Activated naive CD4-positive, alpha-beta T cell treated with anti-CD3 and anti-CD28 coated beads, Interleukin-2, amount 10 ng/mL, durations not matched to agents 7 days and 5 days (primary cell): ENCODE data around the gene ERMP1.
A peak's percentile ranks its signal among the peaks of the same experiment; 100 is the strongest.
"Not testable (repeated sequence)": the region's sequence is repeated elsewhere in the genome, so short reads cannot be mapped to it uniquely, and the experiment has no call there.

Experiments used
- CTCF ChIA-PET: fragments of 350-600 bp; sonication (Branson Sonifier 250); formaldehyde crosslinking; loops from one replicate; lab custom pipeline; 2021; ENCODE audit warnings: antibody characterized with exemption; lab: Charles Lee
- DNase-seq: peaks from one replicate; pipeline ENCODE4 v3.0.0-alpha.2; 2020
- H3K27ac Mint-ChIP-seq: one replicate; pipeline ENCODE4 v1.8.0; 2021; ENCODE audit warnings: mild to moderate bottlenecking, moderate library complexity, mixed read lengths
- H3K27me3 Mint-ChIP-seq: one replicate; pipeline ENCODE4 v1.8.0; 2021; ENCODE audit warnings: mild to moderate bottlenecking, mixed read lengths
- H3K36me3 Mint-ChIP-seq: one replicate; pipeline ENCODE4 v1.8.0; 2021; ENCODE audit warnings: mixed read lengths
- H3K4me1 Mint-ChIP-seq: one replicate; pipeline ENCODE4 v1.8.0; 2021; ENCODE audit warnings: mixed read lengths
- H3K4me3 Mint-ChIP-seq: one replicate; pipeline ENCODE4 v1.8.0; 2021; ENCODE audit warnings: mild to moderate bottlenecking, moderate library complexity, mixed read lengths
- H3K9me3 Mint-ChIP-seq: one replicate; pipeline ENCODE4 v1.8.0; 2021; ENCODE audit warnings: mixed read lengths

Gene ERMP1

GRCh38 chr9:5832071-5832537 is 813 bp downstream of the ERMP1 start:
- DNase-seq: no peak
- Mint-ChIP-seq H3K27ac (peak overlapping the region; percentile 86), H3K4me1 (peaks cover 46% of the 10 kb centered on the region), H3K4me3 (peak overlapping the region; percentile 93), H3K27me3 (peaks cover 9% of the 10 kb centered on the region), H3K9me3 (no peaks in the 10 kb centered on the region), H3K36me3 (peaks cover 39% of the 10 kb centered on the region)
- CTCF ChIA-PET: interaction anchor here (0.9 to 4.4 kb wide), 10 partner anchors 11 to 68 kb away, joined by 3 to 22 read pairs (median 5); no protein-coding TSS in a partner anchor

GRCh38 chr9:5825895-5826622 is 6.9 kb downstream of the ERMP1 start:
- Mint-ChIP-seq H3K4me1 (peaks cover 36% of the 10 kb centered on the region), H3K27ac (no peak overlapping the region), H3K9me3 (no peaks in the 10 kb centered on the region), H3K4me3 (no peak overlapping the region), H3K27me3 (no peaks in the 10 kb centered on the region), H3K36me3 (peaks cover 59% of the 10 kb centered on the region)
- no peak for DNase-seq
- CTCF ChIA-PET: no interaction called here

DNA sequence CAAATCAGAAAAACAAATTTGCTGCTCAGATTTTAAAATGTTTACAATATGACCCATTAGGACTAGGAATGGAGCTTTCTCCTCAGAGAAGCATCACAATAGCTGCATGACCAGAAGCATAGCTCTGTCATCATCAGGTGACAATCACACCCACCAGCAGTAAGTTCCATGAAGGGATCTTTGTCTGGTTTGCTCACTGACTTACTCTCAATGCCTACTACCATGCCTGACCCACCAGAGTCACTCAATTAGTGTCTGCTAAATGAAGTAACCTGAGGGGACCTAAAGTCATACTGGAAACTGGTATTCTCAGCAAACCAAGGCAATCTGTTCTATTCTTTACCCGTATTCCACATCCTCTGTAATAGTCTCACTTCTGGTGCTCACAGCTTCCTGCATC is 7.7 kb downstream of the ERMP1 start:
- H3K27ac Mint-ChIP-seq: no peak overlapping the region

DNA sequence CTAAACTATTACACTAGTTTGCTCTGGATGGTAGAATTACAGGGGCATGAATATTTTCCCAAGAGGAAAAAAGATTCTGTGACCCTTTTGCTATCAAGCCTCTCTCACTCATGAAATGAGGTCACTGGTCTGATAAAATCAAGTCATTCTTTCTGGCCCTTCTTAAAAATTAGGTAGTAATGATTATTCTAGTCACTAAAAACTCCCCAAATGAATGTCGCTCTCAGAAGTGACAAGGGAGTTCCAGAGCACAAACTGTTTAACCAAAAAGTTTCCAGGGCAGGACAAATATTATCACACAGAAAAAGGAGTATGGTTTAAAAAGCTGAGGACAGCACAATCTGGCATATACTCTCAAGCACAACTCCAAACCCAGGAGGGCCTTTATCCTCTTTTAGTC is 12.5 kb downstream of the ERMP1 start:
- no peak for DNase-seq
- no peak overlapping the region for H3K4me3 Mint-ChIP-seq
- H3K27me3 Mint-ChIP-seq: no peaks in the 10 kb centered on the region
- peak overlapping the region; percentile 26 for H3K27ac Mint-ChIP-seq
- CTCF ChIA-PET: interaction anchor here (0.6 to 0.8 kb wide), 3 partner anchors 10 to 326 kb away, joined by 3 to 4 read pairs (median 3); no protein-coding TSS in a partner anchor
- peaks cover 45% of the 10 kb centered on the region for H3K36me3 Mint-ChIP-seq
- H3K9me3 Mint-ChIP-seq: no peaks in the 10 kb centered on the region
- peaks cover 10% of the 10 kb centered on the region for H3K4me1 Mint-ChIP-seq

More for the DNA sequence above, 7.7 kb downstream of the ERMP1 start:
- CTCF ChIA-PET: no interaction called here
- no peak for DNase-seq
- Mint-ChIP-seq H3K36me3 (peaks cover 60% of the 10 kb centered on the region), H3K9me3 (no peaks in the 10 kb centered on the region), H3K4me3 (no peak overlapping the region), H3K4me1 (peaks cover 31% of the 10 kb centered on the region), H3K27me3 (no peaks in the 10 kb centered on the region)

DNA sequence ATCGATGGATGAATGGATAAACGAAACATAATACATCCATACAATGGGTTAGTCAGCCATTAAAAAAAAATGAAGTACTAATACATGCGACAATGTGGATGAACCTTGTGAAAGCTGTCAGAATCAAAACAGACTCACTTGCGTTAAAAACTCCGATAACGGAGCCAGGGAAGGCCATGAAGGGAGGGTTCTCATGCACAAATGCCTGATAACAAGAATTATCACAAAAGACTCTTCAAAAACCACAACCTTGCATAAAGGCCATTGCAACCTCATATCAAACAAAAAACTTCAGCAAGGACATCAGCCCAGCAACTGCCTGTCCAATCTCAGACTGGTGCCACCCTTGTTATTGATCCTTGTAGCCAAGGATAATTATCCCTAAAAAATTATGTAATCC is 13.7 kb downstream of the ERMP1 start:
- Mint-ChIP-seq H3K9me3 (no peaks in the 10 kb centered on the region), H3K36me3 (peaks cover 42% of the 10 kb centered on the region), H3K4me3 (no peak overlapping the region), H3K27ac (no peak overlapping the region), H3K27me3 (no peaks in the 10 kb centered on the region), H3K4me1 (peaks cover 4% of the 10 kb centered on the region)
- CTCF ChIA-PET: no interaction called here
- DNase-seq: no peak

GRCh38 chr9:5818424-5819142 is 14.3 kb downstream of the ERMP1 start:
- DNase-seq: no peak
- H3K4me1 Mint-ChIP-seq: peaks cover 2% of the 10 kb centered on the region
- H3K36me3 Mint-ChIP-seq: peaks cover 43% of the 10 kb centered on the region
- no peak overlapping the region for H3K27ac Mint-ChIP-seq
- no peaks in the 10 kb centered on the region for H3K9me3 Mint-ChIP-seq
- no peak overlapping the region for H3K4me3 Mint-ChIP-seq
- CTCF ChIA-PET: no interaction called here
- H3K27me3 Mint-ChIP-seq: no peaks in the 10 kb centered on the region

GRCh38 chr9:5817862-5818261 is 15.1 kb downstream of the ERMP1 start:
- no peak overlapping the region for H3K27ac Mint-ChIP-seq

DNA sequence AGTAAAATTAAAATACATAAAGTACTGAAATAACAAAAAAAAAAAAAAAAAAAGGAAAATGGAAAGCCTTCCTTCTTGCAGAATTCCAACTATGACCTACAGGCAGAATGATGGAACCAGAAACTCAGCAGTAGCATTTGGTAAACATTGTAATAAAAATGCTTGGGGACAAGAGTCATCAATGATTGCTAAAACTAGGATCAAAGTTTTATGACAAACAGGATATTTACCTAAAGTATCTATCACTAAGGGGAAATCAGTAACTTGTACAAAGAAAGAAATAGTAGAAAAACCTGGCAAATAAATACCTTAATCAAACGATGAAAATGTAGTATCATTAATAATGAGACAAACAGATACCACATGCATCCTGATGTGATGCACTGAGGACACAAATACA is 17.5 kb downstream of the ERMP1 start:
- Mint-ChIP-seq H3K4me1 (peaks cover 2% of the 10 kb centered on the region), H3K36me3 (peaks cover 53% of the 10 kb centered on the region), H3K27me3 (no peaks in the 10 kb centered on the region), H3K27ac (no peak overlapping the region), H3K4me3 (no peak overlapping the region), H3K9me3 (no peaks in the 10 kb centered on the region)
- CTCF ChIA-PET: no interaction called here
- DNase-seq: no peak

More at GRCh38 chr9:5817862-5818261, 15.1 kb downstream of the ERMP1 start:
- CTCF ChIA-PET: no interaction called here
- peaks cover 41% of the 10 kb centered on the region for H3K36me3 Mint-ChIP-seq
- no peaks in the 10 kb centered on the region for H3K9me3 Mint-ChIP-seq
- no peaks in the 10 kb centered on the region for H3K27me3 Mint-ChIP-seq
- H3K4me1 Mint-ChIP-seq: peaks cover 2% of the 10 kb centered on the region
- no peak for DNase-seq
- no peak overlapping the region for H3K4me3 Mint-ChIP-seq

- CTCF ChIA-PET: no interaction called here
- Mint-ChIP-seq H3K27ac (no peak overlapping the region), H3K4me1 (no peaks in the 10 kb centered on the region), H3K9me3 (no peaks in the 10 kb centered on the region), H3K27me3 (no peaks in the 10 kb centered on the region), H3K36me3 (peaks cover 57% of the 10 kb centered on the region), H3K4me3 (no peak overlapping the region)
- DNase-seq: no peak
These were observed 19.1 kb downstream of the ERMP1 start for GRCh38 chr9:5813824-5814223.

GRCh38 chr9:5811751-5812150 is 21.2 kb downstream of the ERMP1 start:
- Mint-ChIP-seq H3K4me3 (no peak overlapping the region), H3K27me3 (no peaks in the 10 kb centered on the region), H3K9me3 (no peaks in the 10 kb centered on the region), H3K36me3 (peaks cover 55% of the 10 kb centered on the region), H3K4me1 (no peaks in the 10 kb centered on the region), H3K27ac (no peak overlapping the region)
- DNase-seq: no peak
- CTCF ChIA-PET: no interaction called here

DNA sequence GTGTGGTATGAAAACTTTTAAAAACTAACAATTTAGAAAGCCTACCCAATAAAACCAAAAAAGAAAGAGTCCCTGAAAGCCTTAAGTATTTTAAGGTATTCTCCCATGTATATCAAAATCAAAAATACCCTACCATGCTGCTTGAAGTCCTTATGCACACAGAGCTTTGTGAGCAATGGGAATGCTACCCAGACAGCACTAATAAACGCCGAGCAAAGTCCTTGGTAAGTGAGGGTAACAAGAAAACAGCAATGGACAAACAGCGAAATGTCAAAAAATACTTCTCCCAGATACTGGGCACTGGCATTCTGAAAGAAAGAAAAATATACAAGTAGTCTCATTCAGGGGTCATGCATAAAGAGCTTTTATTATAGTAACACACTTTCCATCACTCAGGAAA is 27.4 kb downstream of the ERMP1 start:
- Mint-ChIP-seq H3K9me3 (no peaks in the 10 kb centered on the region), H3K27me3 (no peaks in the 10 kb centered on the region), H3K4me1 (no peaks in the 10 kb centered on the region), H3K4me3 (no peak overlapping the region), H3K36me3 (peaks cover 57% of the 10 kb centered on the region), H3K27ac (no peak overlapping the region)
- no peak for DNase-seq
- CTCF ChIA-PET: no interaction called here

DNA sequence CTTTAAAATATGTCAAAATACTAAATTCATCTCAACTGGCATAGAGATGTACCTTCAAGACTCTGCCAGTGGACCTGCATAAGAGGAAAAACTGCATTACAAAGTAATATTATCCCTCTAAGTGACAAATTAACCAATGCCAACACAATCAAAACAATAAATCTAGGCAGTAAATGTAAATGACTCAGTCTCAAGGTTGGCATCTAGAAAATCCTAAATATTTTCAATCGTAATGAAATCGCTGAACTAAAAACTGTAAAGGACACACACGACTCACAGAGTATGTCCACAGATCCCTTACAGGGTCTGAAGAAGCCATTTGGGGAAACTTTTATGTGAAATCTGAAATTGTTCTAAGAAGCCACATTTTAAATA is 31.2 kb downstream of the ERMP1 start:
- CTCF ChIA-PET: interaction anchor here (1.3 to 1.4 kb wide), 2 partner anchors 30 to 252 kb away, joined by 3 to 4 read pairs; no protein-coding TSS in a partner anchor
- Mint-ChIP-seq H3K4me1 (peaks cover 4% of the 10 kb centered on the region), H3K27ac (no peak overlapping the region), H3K9me3 (no peaks in the 10 kb centered on the region), H3K27me3 (no peaks in the 10 kb centered on the region), H3K4me3 (no peak overlapping the region), H3K36me3 (peaks cover 51% of the 10 kb centered on the region)
- no peak for DNase-seq

GRCh38 chr9:5800969-5801738 is 31.8 kb downstream of the ERMP1 start:
- CTCF ChIA-PET: interaction anchor here (0.7 to 1.4 kb wide), 4 partner anchors 17 to 253 kb away, joined by 3 to 4 read pairs (median 3); no protein-coding TSS in a partner anchor

DNA sequence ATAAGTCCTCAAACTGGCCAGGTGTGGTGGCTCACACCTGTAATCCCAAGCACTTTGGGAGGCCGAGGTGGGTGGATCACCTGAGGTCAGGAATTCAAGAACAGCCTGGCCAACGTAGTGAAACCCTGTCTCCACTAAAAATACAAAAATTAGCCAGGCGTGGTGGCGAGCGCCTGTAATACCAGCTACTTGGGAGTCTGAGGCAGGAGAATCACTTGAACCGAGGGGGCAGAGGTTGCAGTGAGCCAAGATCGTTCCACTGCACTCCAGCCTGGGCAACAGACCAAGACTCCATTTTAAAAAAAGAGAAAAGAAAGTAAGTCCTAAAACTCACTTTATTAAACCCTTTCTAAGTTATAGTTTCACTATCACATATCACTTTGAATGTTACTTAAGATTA is 32.5 kb downstream of the ERMP1 start:
- DNase-seq, H3K27ac Mint-ChIP-seq, H3K4me1 Mint-ChIP-seq, H3K27me3 Mint-ChIP-seq, H3K9me3 Mint-ChIP-seq, H3K4me3 Mint-ChIP-seq: not testable (repeated sequence)
- peaks cover 50% of the 10 kb centered on the region for H3K36me3 Mint-ChIP-seq
- CTCF ChIA-PET: interaction anchor here (0.7 to 1.4 kb wide), 3 partner anchors 31 to 254 kb away, joined by 3 to 4 read pairs (median 3); no protein-coding TSS in a partner anchor

More at GRCh38 chr9:5800969-5801738, 31.8 kb downstream of the ERMP1 start:
- DNase-seq: no peak
- Mint-ChIP-seq H3K36me3 (peaks cover 55% of the 10 kb centered on the region), H3K4me3 (no peak overlapping the region), H3K9me3 (no peaks in the 10 kb centered on the region), H3K27ac (no peak overlapping the region), H3K4me1 (peaks cover 4% of the 10 kb centered on the region), H3K27me3 (no peaks in the 10 kb centered on the region)
